DOHH2 (cell line): Measurements from ENCODE around the gene RRAS.

Experiments
- CTCF ChIP-seq: fragments of 200-600 bp; sonication (generic); IDR thresholded peaks from one replicate; pipeline ENCODE4 v1.5.1; 2014; ENCODE audit warnings: antibody characterized with exemption, mild to moderate bottlenecking, low read depth, low read length; ENCODE audit not compliant: poor library complexity, severe bottlenecking
- EZH2phosphoT487 ChIP-seq: fragments of 200-600 bp; sonication (generic); IDR thresholded peaks from 2 replicates; pipeline ENCODE4 v1.6.1; 2017; ENCODE audit warnings: borderline replicate concordance, mild to moderate bottlenecking, antibody characterized with exemption, low read length, moderate library complexity, mixed read lengths

GRCh38 chr19:49665036-49665350, 25.1 kb upstream of the RRAS start:
- TF ChIP-seq CTCF (no peak), EZH2phosphoT487 (no peak)
